Astrocyte (in vitro differentiated cells and primary cell): ENCODE data around the gene UBTD2.

Source experiments
- EZH2 ChIP-seq: IDR thresholded peaks from 2 replicates; pipeline ENCODE4 v1.6.1; 2012; ENCODE audit warnings: mild to moderate bottlenecking, low read length, inconsistent platforms; ENCODE audit not compliant: insufficient read depth
- TF ChIP-seq, protein P1 (sequence below): IDR thresholded peaks from 2 replicates; pipeline ENCODE4 v1.5.1; 2011; ENCODE audit warnings: low read depth, mild to moderate bottlenecking, inconsistent platforms, low read length, moderate library complexity; ENCODE audit not compliant: insufficient read depth

DNA sequence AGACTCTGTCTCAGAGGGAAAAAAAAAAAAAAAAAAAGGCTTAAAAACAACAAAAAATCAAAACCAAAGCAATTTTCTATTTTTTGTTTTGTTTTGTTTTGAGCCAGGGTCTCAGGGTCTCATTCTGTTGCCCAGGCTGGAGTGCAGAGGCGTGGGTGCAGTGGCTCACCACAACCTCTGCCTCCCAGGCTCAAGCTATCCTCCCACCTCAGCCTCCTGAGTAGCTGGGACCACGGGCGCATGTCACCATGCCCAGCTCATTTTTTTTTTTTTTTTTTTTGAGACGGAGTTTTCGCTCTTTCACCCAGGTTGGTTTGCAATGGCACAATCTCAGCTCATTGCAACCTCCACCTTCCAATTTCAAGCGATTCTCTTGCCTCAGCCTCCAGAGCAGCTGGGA, 101.3 kb downstream of the UBTD2 start:
- TF ChIP-seq, protein P1, sequence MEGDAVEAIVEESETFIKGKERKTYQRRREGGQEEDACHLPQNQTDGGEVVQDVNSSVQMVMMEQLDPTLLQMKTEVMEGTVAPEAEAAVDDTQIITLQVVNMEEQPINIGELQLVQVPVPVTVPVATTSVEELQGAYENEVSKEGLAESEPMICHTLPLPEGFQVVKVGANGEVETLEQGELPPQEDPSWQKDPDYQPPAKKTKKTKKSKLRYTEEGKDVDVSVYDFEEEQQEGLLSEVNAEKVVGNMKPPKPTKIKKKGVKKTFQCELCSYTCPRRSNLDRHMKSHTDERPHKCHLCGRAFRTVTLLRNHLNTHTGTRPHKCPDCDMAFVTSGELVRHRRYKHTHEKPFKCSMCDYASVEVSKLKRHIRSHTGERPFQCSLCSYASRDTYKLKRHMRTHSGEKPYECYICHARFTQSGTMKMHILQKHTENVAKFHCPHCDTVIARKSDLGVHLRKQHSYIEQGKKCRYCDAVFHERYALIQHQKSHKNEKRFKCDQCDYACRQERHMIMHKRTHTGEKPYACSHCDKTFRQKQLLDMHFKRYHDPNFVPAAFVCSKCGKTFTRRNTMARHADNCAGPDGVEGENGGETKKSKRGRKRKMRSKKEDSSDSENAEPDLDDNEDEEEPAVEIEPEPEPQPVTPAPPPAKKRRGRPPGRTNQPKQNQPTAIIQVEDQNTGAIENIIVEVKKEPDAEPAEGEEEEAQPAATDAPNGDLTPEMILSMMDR, result no peak
- no peak for TF ChIP-seq EZH2
